ENCODE results near the gene CNTROB.

CNTROB gene

GRCh38 chr17:7987112-7987893, 55.3 kb downstream of the CNTROB start:
- DNase-seq (ENCODE audit: low spot score), result peak; percentile 33

GRCh38 chr17:7988750-7989178, 56.8 kb downstream of the CNTROB start:
- DNase-seq (ENCODE audit: low spot score), result peak; percentile 80

- peak; percentile 86 for DNase-seq (ENCODE audit: low spot score)
These were observed 58.0 kb downstream of the CNTROB start for GRCh38 chr17:7989781-7990655.

- DNase-seq (ENCODE audit: low spot score), result peak; percentile 45
These were observed 60.5 kb downstream of the CNTROB start for GRCh38 chr17:7992516-7992915.

GRCh38 chr17:7992924-7993323, 60.9 kb downstream of the CNTROB start:
- DNase-seq (ENCODE audit: low spot score), result no peak

- DNase-seq (ENCODE audit: low spot score), result no peak
These were observed 62.1 kb downstream of the CNTROB start for GRCh38 chr17:7993972-7994589.

- DNase-seq (ENCODE audit: low spot score), result no peak
These were observed 63.7 kb downstream of the CNTROB start for GRCh38 chr17:7995724-7996123.

- peak; percentile 36 for DNase-seq (ENCODE audit: low spot score)
These were observed 65.2 kb downstream of the CNTROB start for GRCh38 chr17:7997186-7997585.

Measured in AG08396 (cell line).